C4-2B (cell line): ENCODE results near the gene DCPS.
A peak's percentile ranks its signal among the peaks of the same experiment; 100 is the strongest.

Source experiments
- H3K27ac ChIP-seq: fragments of 450-650 bp; 2 replicates; pipeline ENCODE4 v1.5.1; 2017
- CTCF ChIP-seq: fragments of 450-650 bp; conservative IDR thresholded peaks from 2 replicates; pipeline ENCODE4 v1.5.1; 2017; ENCODE audit warnings: mild to moderate bottlenecking
- ZFX ChIP-seq: fragments of 450-650 bp; IDR thresholded peaks from 2 replicates; pipeline ENCODE4 v1.6.1; 2017

The DCPS gene

GRCh38 chr11:126347751-126348668, 44.1 kb downstream of the DCPS start:
- H3K27ac ChIP-seq: no peak overlapping the region

GRCh38 chr11:126348806-126349582, 45.1 kb downstream of the DCPS start:
- TF ChIP-seq ZFX: no peak
- TF ChIP-seq CTCF: no peak
- H3K27ac ChIP-seq: no peak overlapping the region

More at GRCh38 chr11:126347751-126348668, 44.1 kb downstream of the DCPS start:
- TF ChIP-seq ZFX (no peak), CTCF (no peak)

GRCh38 chr11:126350836-126351235, 47.0 kb downstream of the DCPS start:
- TF ChIP-seq ZFX: no peak
- TF ChIP-seq CTCF: no peak
- no peak overlapping the region for H3K27ac ChIP-seq

GRCh38 chr11:126352163-126352562, 48.3 kb downstream of the DCPS start:
- TF ChIP-seq CTCF (no peak), ZFX (no peak)
- H3K27ac ChIP-seq: no peak overlapping the region

- H3K27ac ChIP-seq: no peak overlapping the region
- TF ChIP-seq ZFX (no peak), CTCF (no peak)
These were observed 49.3 kb downstream of the DCPS start for GRCh38 chr11:126352934-126353801.

GRCh38 chr11:126354631-126355323, 50.9 kb downstream of the DCPS start:
- TF ChIP-seq ZFX (no peak), CTCF (no peak)
- H3K27ac ChIP-seq: peak overlapping the region; percentile 83
